H1 (cell line): ENCODE data around the gene FAM114A2. TPM values are rescaled to one million over a fixed set of nuclear protein-coding genes. Genes with fewer than 3 reads are reported as not detected.

Experiments used
- MAX ChIP-seq: IDR thresholded peaks from 2 replicates; pipeline ENCODE4 v1.6.1; 2012; ENCODE audit warnings: inconsistent platforms
- polyA plus RNA-seq, 7 experiments: library from polyadenylated mRNA; depleted of rRNA in 3 of 7; stranded (reverse) in 5 of 7; unstranded in 2 of 7; fragments of >200 nt in 5 of 7; fragments of 200-250 nt in 2 of 7; gene quantifications; 1 replicate in 5 of 7; 2 replicates in 1 of 7; 4 replicates in 1 of 7; pipeline versions ENCODE4 v1.2.1 to v1.2.3, GENCODE V29; 2011 to 2013; ENCODE audit warnings: missing spikeins in 2 of 7, mixed read lengths in 2 of 7
- total RNA-seq: library from RNA; stranded (reverse); fragmentation: NEBNext Ultra II Directional; extraction: Animal tissue kit (Norgen Biotek cat#: 25700); gene quantifications from 2 replicates; pipeline ENCODE4 v1.2.1, GENCODE V29; 2021

Gene FAM114A2
- total and polyA plus RNA-seq, 2 of the 8 experiments (the other 6 are each of a cell fraction or from before 2014, with no cell fraction given), result 3.8 to 9.2 TPM

DNA sequence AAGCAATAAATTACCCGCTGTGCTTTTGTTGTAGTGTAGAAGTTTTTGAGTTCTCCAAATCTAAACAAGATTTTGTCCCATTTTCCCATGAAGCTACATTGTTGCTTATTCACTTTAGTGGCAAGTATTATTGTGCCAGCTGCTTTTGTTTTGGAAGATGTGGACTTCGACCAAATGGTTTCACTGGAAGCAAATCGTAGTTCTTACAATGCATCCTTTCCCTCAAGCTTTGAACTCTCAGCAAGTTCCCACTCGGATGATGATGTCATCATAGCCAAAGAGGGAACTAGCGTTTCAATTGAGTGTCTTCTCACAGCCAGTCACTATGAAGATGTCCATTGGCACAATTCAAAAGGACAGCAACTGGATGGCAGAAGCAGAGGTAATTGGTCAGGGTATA is 10.9 kb upstream of the FAM114A2 start (continued):
- no peak for TF ChIP-seq MAX
